Right ventricle myocardium inferior (tissue), 1 donor: ENCODE results near the gene MSH5. TPM values are rescaled to one million over a fixed set of nuclear protein-coding genes. Genes with fewer than 3 reads are reported as not detected.
A peak's percentile ranks its signal among the peaks of the same experiment; 100 is the strongest.

Experiments
- ATAC-seq: fragments of 200-7000 bp; cut with Tn5 transposase; one replicate; pipeline ENCODE4 v1.9.1; 2020; ENCODE audit warnings: mild to moderate bottlenecking, moderate library complexity
- DNase-seq: peaks from one replicate; pipeline ENCODE4 v3.0.0; 2021; ENCODE audit errors: missing footprints
- intact Hi-C: fragments of 100-400 bp; cut with DNase I; formaldehyde crosslinking; loops from one replicate; pipeline ENCODE4 v1.11.0; 2022
- total RNA-seq: library from RNA; stranded (reverse); fragmentation: NEBNext Ultra II Directional; extraction: Animal tissue kit (Norgen Biotek cat#: 25700); gene quantifications from one replicate; pipeline ENCODE4 v1.2.1, GENCODE V29; 2021
- donor health status: DM: no; HTN: yes; CAD: no; lungs with severe emphysema.

The MSH5 gene
- total RNA-seq, 1 donor from 2014 or later, result 2.0 TPM

DNA sequence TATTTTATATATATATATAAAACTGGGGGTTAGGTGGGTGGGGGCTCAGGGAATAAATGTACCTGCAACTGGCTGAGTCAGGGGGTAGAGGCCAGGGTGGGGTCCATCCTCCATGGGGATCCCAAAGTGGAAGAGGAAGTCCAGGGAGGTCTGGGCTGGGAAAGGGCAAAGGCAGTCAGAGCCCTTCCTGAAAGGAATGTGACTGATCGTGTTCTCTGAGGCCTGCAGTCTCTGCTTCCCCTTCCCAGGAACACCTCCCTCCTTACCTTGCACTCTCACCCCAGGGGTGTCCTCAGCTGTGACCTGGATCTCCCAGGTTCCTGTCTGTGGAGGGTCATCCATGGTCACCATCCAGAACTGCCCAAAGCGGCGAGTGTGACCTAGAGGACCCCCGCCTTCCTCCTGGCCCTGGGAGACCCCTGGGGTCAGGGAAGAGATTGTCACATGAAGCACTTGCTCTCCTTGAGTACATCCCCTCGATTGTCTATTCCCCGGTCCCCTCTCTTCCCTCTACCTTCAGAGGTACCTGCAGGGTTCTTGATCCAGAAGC, 27.4 kb downstream of the MSH5 start:
- no peak for ATAC-seq
- DNase-seq, result no peak
- intact Hi-C loops, result no loop called here

DNA sequence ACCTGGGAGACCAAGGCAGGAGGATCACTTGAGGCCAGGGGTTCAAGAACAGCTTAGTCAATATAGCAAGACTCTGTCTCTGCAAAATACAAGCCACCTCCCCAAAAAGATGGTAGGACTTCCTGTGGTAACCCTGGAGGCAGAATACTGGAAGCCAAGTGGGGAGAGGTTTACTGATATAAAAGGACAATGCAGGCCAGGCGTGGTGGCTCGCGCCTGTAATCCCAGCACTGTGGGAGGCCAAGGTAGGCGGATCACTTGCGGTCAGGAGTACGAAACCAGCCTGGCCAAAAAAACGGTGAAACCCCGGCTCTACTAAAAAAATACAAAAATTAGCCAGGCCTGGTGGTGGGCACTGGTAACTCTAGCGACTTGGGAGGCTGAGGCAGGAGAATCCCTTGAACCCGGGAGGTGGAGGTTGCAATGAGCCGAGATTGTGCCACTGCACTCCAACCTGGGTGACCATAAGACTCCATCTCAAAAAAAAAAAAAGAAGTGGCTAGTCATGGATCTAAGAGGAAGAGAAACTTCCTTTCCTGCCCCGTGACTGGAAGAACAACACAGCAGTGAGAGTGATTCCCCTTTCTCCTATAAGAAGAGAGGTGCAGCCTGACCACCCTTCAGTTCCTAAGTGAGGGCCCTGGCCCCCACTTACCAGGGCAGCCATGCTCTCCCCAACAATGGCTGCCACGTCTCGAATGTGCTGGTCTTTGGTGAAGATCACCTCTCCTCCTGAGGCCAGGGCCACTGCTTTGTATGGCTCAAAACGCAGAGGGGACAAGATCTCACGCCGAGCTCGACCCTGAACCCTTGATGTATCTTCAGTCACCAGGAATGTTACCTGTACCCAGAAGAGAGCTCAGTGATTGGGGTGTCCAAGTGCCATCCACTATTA, 28.8 kb downstream of the MSH5 start:
- ATAC-seq, result no peak
- DNase-seq, result no peak
- intact Hi-C loops, result loop anchor here (2.0 kb wide), 2 partner anchors 40 to 88 kb away; partner anchors contain the start of genes DDAH2 and LY6G5C

DNA sequence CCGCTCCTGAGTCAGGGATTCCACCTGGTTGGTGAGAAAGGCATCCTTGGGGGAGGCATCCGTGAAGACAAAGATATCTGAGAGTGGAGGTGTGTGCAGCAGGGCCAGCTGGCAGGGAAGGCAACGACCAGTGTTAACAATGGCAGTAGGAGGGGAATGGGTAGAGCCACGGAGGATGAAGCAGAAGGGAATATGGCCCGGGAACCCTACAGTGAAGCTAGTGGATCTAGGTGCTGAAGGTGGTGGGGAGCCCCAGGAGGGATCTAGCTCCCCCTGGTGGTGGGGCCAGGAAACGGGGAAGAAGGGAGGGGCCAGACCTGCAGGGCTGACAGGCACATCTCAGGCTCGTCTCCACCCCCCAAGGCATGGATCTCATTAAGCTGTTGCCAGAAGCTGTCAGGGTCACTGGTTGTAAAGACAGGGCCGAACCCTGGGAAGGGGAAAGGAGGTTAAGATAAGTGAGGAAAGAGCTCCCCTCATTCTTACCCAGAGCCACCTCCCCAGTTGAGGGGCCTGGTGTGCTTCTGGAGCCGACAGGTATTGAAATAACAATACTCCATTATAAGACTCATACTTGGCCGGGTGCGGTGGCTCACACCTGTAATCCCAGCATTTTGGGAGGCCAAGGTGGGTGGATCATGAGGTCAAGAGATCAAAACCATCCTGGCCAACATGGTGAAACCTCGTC, 30.0 kb downstream of the MSH5 start:
- intact Hi-C loops, result loop anchor here (2.0 kb wide), 2 partner anchors 41 to 89 kb away; partner anchors contain the start of genes DDAH2 and LY6G5C
- DNase-seq (peak; percentile 90), ATAC-seq (peak; percentile 70)

DNA sequence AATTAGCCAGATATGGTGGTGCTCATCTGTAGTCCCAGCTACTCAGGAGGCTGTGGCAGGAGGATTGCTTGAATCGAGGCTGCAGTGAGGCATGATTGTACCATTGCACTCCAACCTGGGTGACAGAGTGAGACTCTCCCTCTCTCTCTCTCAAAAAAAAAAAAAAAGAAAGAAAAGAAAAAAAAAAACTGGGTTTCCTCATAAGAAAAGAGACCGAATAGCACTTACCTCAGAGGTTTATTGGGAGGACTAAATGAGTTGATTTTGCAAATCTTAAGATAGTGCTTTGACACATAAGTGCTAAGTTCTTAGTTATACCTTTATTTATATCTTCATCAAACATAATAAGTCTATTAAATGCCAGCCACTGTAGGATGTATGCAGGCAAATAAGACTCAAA, 31.1 kb downstream of the MSH5 start:
- no peak for DNase-seq
- no peak for ATAC-seq
- intact Hi-C loops, result no loop called here

DNA sequence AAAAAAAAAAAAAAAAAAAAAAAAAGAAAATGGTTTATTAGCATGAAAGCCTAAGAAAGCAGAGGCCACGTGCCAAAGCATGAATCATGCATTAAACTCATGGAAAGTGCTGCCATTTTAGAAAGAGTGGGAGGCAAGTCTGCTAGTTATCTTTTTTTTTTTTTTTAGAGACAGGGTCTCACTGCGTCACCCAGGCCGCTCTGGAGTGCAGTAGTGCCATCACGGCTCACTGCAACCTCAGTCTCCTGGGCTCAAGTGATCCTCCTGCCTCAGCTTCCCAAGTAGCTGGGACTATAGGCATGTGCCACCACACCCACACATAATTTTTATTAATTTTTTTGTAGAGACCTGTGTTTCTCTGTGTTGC, 32.2 kb downstream of the MSH5 start:
- ATAC-seq, result no peak
- intact Hi-C loops, result no loop called here
- DNase-seq, result no peak

DNA sequence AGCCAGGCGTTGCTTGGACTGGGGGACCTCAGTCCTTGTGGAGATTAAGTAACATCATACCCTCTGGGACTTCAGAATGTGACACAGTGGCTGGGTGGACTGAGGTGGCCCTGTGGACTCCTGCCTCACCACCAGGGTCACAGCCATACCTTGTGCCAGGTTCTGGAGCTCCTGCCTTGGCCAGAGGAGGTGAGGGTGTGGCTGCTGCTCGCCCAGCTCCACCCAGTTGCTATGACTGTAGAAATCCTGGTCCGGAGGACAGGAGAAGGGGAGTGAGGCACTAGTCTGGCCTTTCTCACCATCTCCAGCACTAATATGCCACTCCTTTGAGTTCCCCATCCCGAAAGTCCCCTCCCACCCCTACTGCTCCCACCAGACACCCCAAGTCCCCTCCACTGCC, 35.4 kb downstream of the MSH5 start:
- intact Hi-C loops, result no loop called here
- no peak for ATAC-seq
- DNase-seq, result no peak

DNA sequence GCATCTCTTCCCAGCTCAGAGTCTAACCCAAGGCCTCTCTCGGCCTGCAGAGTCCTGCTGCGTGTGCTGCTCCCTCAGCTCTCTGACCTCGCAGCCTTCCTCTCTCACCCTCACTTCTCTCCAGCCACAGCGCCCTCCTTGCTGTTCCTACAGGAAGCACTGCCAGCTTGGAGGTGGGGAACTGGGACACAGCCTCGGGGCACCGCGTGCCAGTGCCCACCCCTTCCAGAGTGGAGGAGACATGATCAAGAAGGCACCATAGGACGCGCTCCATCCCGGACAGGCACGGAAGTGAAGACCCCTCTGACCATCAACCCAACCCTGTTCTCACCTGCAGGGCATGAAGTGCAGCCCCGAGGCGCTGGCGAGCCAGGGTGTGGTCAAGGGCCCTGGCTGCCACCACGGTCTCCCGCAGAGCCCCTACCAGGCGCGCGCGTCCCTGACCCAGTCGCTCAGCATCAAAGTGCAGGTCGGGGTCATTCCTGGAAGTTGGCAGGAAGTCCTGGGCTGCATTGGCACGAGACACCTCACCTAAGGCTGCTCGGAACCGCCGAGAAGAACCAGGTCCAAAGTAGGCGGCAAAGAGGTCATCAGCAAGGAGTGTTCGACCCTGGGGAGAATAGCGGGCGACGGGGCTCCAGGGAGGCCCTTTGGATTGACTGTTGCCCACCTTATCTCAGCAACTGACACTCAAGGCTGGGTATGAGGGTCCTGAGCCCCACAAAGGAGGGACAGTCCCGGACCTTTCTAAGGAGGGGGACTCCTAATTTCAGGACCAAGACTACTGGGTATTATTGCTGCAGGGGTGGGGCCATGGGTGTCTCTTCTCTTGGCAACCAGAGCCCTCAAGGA, 36.1 kb downstream of the MSH5 start:
- DNase-seq, result peak; percentile 66
- ATAC-seq, result no peak
- intact Hi-C loops, result no loop called here

DNA sequence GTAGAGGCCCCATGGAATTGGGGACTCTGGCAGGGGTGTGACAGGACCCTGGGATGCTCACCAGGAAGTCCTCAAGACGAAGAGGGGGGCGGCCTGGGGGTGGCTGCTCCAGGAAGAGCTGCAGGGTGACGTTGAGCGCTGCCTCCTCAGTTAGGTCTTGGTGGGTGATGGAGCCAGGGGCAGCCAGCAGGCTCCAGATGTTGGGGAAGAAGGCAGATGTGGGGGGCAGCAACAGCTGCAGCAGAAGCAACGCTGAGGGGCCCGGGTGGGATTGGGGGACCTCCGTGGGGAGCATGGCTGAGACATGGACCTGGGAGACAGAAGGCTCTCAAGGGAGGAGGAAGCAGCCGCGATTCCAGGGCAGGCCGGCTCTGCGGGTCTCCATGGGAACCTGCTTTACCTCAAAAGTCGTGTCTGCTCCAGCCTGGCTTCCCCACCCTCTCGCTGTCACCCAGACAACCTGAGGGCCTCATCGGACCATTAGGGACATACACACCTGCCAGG, 36.7 kb downstream of the MSH5 start:
- intact Hi-C loops, result no loop called here
- peak; percentile 64 for DNase-seq

DNA sequence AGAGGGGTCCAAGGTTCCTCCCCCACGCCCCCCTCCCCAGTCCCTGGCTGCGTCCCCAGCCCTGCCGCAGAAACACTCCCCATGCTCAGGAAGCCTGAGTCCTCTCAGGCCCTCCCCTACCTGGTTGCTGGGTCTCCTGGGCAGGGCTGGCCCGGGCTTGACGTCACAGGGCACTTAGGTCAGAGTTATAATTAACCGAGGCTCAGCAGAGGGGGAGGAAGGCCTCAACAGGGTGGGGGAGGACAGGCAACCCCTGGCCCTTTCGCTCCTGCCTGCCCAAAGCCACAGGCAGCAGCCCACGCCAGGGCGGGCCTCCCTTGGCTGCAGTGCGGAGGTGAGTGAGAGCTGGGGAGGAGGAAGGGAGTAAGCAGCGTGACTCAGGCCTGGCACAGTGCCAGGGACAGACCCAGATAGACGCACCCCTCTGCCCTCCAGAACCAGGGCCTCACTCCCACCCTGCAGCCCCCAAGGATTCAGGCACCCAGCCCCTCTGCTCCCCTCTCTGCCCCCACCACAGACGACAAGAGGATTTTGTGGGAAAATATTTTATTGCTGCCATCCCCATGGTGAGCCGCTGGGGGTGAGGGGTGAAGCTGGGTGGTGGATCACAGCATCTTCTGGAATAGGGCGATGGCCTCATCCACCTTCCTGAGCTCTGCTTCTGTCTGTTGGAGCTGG, 37.3 kb downstream of the MSH5 start, which contains the start of gene VWA7:
Gene VWA7, minus strand, starts transcription at position 340 of the 678 bp plus-strand sequence. CDS start 549 bp downstream, outside the sequence.
- intact Hi-C loops, result no loop called here
- peak; percentile 81 for ATAC-seq
- DNase-seq, result peak; percentile 85

More for the DNA sequence above, 36.7 kb downstream of the MSH5 start:
- peak; percentile 10 for ATAC-seq

DNA sequence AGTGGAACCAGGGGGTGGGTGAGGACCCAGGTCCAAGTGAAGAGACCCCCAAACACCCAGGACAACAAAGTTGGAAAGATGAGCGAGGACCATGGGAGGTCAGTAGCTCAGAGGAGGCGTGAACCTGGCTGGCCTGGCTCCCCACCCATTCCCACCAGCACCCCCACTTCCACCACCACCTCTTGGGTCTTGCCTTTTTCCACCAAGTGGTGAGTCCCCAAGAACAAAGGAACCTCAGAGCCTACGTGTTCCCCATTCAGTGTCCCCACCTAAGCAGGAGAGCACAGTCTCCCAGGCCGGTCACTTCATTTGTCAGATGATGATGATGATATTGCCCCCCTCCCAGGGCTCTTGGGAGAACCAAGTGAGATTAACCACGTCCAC, 37.9 kb downstream of the MSH5 start:
- ATAC-seq (no peak), DNase-seq (no peak)
- intact Hi-C loops, result no loop called here

DNA sequence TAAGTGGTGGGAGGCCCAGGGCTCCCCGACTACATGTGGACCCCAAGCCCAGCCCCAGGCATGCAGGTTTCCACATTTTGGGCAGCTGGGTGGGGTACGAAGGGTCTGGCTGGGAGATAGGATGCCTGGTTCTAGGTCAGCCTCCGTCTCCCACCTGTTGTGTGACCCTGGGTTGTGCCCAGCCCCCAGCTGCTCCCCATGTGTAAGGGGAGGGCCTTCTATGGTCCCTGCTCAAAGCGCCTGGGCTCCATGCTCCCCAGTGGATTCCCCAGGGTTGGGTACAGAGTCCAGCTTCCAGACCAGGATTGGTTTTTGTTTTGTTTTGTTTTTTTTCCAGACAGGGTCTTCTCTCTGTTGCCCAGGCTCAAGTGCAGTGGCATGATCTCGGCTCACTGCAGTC, 38.4 kb downstream of the MSH5 start:
- no peak for ATAC-seq
- intact Hi-C loops, result no loop called here
- DNase-seq, result no peak

DNA sequence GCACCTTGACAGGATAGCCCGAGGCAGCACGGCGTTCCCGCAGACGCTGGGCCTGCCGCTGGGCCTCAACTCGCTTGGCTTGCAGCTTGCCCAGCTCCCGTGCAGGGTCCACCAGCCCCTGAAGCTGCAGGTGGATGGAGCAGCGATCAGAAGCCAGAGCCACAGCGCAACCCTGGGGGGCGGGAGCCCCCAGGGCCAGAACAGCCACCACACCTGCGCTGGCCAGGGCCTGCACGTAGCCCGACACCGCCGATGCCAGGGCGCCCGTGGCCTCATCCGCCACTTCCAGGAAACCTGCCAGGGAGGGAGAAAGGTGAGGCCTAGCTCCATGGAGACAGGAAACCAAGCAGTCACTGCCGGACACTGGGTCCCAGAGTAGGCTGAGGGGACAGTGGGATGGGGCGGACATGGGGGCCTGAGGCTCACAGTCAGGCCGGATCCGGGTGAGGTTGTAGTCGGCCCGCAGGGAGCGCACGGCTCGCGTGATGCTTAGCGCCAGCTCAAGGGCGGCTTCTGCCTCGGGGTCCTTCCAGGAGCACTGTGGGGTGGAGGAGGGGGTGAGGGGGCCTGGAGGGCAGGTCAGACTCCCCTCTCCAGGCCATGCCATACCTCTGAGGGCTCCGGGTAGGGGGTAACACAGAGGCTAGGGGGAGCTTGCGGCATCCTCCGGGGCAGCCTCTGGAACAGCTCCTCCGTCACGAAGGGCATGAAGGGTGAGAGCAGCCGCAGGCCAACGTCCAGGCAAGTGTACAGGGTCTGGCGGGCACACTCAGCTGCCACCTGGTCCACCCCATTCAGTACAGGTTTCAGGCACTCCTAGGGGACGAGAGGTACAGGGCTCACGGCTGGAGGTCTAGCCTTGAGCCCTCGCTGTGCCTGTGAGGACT, 39.4 kb downstream of the MSH5 start:
- DNase-seq, result peak; percentile 53

DNA sequence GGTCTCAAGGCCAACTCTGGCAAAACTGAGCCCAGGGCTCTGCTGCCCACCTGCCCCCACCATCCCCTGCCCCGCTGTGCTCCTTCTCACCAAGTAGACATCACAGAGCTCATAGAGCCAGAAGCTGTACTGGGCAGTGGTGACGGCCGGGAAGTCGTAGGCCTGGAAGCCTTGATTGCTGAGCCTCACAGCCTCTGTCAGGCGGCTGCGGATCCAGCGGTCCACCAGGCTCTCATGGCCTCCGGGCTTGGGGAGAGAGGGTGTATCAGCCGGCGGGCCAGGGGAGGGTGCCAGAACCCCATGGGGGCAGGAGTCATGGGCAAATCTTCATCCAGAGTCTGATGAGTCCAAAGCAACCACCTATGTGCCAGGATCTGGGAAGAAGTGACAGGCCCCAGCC, 40.1 kb downstream of the MSH5 start:
- ATAC-seq, result no peak
- intact Hi-C loops, result no loop called here
- DNase-seq, result peak; percentile 50

More for the DNA sequence above, 39.4 kb downstream of the MSH5 start:
- intact Hi-C loops, result no loop called here
- no peak for ATAC-seq

DNA sequence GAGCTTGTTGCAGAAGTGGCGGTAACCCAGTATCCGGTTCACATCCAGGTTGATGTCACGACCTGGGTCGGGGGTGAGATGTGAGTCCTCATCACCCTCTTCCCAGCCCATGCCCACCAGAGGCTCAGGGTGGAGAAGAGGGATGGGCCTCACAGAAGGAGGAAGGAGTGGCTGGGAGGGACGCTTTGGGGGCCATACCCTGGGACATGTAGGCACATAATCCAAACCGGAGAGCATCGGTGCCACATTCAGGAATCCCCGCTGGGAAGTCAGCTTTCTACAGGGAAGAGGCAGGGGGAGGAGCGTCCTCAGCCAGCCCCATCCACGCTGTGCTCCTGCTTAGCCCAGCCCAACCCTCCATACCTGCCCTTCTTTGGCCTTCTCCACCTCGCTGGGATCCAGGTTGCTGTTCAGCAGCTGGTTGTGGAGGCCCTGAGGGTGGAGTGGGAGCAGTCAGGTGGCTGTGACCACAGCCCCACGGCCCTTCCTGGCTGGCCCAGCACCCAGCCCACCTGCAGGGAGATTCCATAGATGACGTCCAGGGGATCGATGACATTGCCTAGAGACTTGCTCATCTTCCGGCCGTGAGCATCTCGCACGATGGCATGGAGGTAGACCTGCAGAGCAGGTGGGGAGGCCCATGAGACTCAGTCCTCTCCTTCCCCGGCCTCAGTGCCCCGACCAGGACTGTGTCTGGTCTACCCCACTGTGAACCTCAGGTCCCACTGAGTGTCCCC, 40.9 kb downstream of the MSH5 start:
- intact Hi-C loops, result no loop called here
- DNase-seq (peak; percentile 64), ATAC-seq (no peak)

DNA sequence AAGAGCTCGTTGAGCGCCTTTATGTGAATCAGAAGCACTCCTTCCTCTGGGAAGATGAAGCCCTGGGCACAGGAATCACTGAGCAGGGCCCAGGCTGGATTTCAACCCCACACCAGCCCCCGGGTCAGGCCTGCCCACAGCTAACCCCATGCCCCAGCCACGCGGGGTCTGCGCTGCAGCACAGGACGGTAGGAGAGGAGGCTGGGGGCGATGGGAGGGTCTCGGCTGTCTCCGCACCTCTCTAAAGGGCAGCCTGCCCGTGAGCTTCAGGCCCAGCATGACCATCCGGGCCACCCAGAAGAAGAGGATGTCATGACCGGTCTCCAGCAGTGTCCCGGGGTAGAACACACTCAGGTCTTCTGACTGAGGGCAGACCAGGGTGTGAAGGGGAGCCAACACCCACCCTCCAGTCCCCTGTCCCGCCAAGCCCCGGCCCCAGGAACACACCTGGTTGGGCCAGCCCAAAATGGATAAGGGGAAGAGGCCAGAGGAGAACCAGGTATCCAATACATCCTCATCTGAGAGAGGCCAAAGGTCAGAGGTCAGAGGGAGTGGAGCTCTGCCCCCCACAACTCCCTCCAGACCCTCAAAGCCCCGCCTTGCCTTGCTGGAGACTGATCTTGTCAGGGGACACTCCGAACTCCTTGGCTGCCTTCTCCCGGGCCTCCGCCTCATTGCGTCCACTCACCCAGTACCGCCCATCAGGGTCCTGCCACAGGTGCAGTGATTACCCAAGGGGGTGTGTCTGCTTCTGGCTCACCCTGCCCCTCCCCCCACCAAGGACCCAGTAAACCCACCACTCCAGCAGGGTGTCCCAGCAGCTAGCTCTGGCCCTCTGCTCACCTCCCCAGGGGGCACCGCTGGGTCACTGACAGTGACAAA, 41.7 kb downstream of the MSH5 start:
- ATAC-seq (no peak), DNase-seq (peak; percentile 59)
- intact Hi-C loops, result no loop called here
